ENCODE data around the gene BRMS1.

The BRMS1 gene

DNA sequence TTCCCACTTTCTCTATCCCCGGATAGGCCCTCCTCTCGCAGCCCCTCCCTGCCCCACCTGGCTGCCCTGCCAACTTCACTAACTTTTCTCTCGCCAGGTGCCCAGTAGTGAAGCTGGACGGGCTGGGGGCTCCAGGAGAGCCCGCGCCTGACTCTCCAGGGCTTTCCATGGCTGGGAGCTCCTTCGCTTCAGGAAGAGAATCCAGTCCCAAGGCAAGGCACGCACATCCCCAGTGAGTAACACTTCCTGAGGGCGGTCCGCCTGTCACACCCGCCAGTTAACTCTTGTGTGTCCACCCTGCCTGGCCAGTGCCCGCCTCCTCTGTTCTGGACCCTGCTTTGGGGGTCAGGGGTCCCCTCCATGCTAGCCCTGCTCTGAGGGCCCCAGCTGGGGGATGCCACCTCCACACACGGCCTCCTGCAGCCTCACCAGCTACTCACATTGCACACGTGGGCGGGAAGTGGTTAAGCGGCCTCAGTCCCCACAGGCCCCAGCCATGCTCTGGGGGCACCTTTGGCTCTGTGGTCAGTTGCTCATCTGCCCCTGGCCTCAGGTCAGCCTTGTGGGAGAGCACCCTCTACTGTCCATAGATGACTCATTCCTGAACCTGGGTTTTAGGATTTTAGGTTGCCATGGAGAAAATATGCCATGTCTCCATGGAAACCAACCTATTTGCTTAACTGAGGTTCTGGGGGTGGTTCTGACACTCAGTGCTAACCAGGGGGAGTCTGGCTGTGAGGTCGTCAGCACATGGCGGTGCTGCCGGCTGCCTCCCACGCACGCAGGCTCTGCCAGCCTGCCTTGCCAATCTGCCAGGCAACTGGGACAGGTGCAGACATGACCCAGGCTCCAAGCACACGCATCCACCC, 8.4 kb downstream of the BRMS1 start, which contains the start of gene RIN1:
RIN1 (minus strand) TSS at position 201 of the 869 bp plus-strand sequence; CDS start at position 169, 32 bp downstream.
- peak; percentile 94 for DNase-seq (ENCODE audit: low spot score)

DNA sequence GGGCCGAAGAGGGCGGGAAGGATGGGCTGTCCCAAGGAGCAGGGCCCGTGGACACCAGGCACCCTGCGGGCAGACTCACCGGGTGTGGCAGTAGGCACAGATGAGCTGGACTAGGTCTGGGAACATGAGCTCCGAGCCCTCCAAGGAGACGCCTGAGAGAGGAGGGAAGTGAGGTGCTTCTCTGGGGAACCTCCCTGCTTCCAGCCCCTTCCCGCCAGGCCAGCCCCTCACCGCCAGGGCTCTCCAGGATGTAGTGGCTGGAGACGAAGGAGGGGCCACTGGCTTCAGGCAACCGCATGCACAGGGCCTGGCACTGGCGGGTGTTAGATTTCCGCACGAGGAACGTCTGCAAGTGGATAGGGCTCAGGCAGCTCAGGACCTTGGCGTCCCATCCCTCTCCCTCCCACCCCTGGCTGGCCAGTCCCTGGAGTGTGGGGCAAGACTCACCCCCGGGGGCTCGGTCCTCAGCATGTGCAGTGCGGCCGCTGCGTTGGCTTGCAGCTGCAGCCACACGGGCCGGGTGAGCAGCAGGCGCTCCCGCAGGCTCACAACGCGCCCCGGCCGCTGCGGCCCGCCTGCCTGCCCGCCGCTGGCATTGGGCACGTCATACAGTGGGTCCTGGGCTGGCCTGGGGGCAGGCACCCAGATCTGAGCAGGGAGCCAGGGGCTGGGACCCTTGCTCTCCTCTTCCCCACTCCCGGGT, 9.2 kb downstream of the BRMS1 start:
- peak; percentile 68 for DNase-seq (ENCODE audit: low spot score)

DNA sequence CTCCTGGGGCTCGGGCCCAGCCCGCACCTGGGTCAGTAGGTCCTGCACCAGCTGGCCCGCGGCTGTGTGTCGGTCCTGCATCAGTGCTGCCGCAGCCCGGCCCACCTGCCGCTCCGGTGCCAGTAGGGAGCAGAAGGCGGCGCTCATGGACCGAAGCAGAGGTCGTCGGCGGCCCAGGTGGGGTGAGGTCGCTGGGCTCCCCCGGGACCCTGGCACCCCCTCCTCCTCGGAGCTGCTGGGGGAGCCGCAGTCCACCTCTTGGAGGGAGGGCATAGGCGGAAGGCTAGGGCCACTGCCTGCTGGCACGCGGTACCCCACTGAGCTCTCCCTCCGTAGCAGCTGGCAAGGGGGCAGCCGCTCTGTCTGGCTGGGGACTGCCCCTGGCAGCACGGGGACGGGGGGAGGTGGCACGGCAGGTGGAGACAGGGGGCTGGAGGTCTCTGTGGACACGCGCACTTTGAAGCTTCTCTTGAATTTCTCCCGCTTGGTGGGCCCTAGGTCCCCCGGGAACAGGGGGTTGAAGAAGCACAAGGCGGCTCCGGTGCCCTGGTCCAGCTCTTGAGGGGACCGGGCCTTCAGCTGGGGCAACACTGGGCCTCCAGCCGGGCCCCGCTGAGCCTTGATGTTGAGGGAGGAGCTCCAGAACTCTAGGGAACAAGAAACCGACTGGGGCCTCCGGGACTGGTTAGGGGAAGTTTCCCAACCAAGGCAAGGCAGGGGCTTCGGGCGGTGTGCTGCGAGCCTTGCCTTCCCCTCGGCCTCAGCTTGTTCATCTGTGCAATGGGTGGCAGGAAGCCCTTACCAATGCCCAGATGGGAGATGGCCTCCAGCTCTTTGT, 10.1 kb downstream of the BRMS1 start:
- no peak for DNase-seq (ENCODE audit: low spot score)

GRCh38 chr11:66333896-66334604, 10.9 kb downstream of the BRMS1 start:
- no peak for DNase-seq (ENCODE audit: low spot score)

DNA sequence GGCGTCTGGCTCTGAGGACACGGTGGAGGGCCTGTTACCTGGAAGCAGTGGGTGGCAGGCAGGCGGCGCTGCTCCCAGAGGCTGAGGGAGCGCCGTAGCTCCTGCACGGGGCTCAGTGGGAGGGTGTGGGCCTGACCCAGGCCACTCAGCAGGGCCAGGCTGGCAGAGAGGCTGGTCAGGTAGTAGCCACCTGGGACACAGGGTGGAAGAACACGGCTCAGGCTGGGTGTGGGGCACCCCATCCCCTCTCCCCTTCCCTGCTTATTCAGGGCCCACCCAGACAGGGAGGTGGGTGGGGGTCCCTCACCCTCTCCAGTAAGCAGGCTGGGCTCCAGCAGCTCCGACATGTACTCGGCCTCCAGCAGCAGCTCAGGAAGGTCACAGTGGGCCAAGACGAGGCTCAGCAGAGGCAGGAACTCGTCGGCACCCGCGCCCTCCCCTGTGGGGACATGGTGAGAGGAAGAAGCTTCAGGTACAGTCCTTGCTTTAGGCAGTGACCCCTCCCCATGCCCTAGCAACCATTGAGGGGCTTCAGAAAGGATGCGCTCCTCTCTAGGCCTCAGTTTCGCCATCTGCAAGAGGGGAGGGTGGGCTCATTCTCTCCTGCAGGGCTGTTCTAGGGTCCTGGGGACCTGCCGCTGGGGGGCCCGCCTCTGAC, 11.6 kb downstream of the BRMS1 start:
- DNase-seq (ENCODE audit: low spot score): no peak

- no peak for DNase-seq (ENCODE audit: low spot score)
These were observed 12.3 kb downstream of the BRMS1 start for GRCh38 chr11:66332371-66333219.

- no peak for DNase-seq (ENCODE audit: low spot score)
These were observed 13.1 kb downstream of the BRMS1 start for GRCh38 chr11:66331542-66332370.

GRCh38 chr11:66330931-66331330, 14.0 kb downstream of the BRMS1 start:
- DNase-seq (ENCODE audit: low spot score): no peak

DNA sequence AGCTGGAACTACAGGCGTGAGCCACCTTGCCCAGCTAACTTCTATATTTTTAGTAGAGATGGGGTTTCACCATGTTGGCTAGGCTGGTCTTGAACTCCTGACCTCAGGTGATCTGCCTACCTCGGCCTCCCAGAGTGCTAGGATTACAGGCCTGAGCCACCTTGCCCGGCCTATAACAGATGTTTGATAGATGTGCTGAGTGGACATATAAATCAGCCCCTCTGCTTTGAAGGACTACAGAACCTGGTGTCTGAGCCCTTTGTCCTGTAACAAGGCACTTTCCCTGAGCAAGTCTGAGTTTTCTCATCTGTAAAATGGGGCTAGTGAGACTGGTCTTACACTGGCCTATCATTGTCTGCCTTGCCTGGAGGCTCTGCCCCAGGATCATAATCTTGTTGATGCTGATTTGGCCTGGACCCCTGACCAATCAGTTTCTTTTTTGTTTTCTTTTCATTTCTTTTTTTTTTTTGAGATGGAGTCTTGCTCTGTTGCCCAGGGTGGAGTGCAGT, 15.7 kb downstream of the BRMS1 start:
- DNase-seq (ENCODE audit: low spot score): no peak

DNA sequence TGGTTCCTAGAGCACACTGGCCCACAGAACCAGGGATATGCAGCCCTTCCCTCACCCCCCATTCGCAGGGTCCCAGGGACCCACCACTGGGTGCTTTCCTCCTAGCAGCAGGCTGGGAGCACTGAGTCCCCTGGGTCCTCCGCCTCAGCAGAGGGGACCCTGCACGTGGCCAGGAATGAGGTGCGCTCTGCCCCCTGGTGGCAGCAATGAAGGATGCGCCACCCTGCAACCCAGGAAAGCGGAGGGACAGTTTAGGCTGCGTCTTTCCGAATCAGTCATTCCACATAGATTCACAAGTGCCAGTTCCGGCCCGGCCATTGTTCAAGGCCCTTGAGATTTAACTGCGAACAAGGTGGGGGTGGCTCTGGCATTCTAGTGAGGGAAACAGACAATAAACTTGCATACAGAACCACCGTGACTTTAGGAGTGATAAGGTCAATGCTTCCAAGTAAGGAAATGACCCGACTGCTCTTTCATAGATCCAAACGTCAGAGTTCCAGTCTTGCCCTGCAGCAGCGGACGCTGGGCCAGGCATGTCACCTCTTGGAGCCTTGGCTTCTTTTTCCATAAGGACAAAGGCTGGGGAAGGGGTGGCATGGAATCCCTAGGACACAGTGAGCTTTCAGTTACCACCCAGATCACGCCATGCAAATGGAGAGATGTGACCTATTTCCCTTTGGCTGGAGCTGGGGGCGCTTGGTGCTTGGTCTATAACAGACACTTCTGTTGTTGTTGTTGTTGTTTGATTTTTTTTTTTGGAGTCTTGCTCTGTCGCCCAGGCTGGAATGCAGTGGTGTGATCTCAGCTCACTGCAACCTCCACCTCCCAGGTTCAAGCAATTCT, 16.4 kb downstream of the BRMS1 start:
- DNase-seq (ENCODE audit: low spot score): peak; percentile 86

DNA sequence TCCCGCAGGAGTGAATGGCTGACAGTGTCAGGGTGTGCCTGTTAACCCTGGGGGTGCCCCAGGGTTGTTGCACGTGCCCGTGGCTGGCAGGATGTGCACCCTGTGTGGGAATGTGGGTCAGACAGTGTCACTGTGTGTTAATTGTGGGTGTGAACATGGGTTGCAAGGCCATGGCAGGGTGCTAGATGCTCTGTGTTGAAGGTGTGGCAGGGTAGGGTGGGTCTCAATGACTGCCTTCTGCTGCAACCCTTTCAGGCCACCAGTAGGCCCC, 16.9 kb downstream of the BRMS1 start:
- no peak for DNase-seq (ENCODE audit: low spot score)

- DNase-seq (ENCODE audit: low spot score): peak; percentile 78
These were observed 17.5 kb downstream of the BRMS1 start for GRCh38 chr11:66327171-66328030.

- DNase-seq (ENCODE audit: low spot score): peak; percentile 68
These were observed 18.4 kb downstream of the BRMS1 start for GRCh38 chr11:66326261-66327111.

GRCh38 chr11:66325263-66325671, 19.6 kb downstream of the BRMS1 start:
- DNase-seq (ENCODE audit: low spot score): no peak

GRCh38 chr11:66324664-66325063, 20.2 kb downstream of the BRMS1 start:
- peak; percentile 54 for DNase-seq (ENCODE audit: low spot score)

- DNase-seq (ENCODE audit: low spot score): no peak
These were observed 21.2 kb downstream of the BRMS1 start for GRCh38 chr11:66323684-66324083.

Data from GM03348 (cell line).